Measurements from ENCODE around the gene HSPA12B.
A peak's percentile ranks its signal among the peaks of the same experiment; 100 is the strongest.
"Not testable (repeated sequence)": the region's sequence is repeated elsewhere in the genome, so short reads cannot be mapped to it uniquely, and the experiment has no call there.

Gene HSPA12B

GRCh38 chr20:3789201-3789600 lies 56.7 kb downstream of the HSPA12B start:
- not testable (repeated sequence) for H3K9me3 ChIP-seq (ENCODE audit: control insufficient read depth, insufficient read depth, low read depth, low read length); H3K4me3 ChIP-seq (ENCODE audit: low read depth, low read length); H3K27ac ChIP-seq (ENCODE audit: extremely low read depth, low read depth, low read length)
- H3K36me3 ChIP-seq (ENCODE audit: control insufficient read depth in 2 of 2, insufficient read depth in 1 of 2, low read length in 2 of 2): peaks cover 0 to 16% of the 10 kb centered on the region in 2 experiments; a peak in 2 of 3 replicates
- TF ChIP-seq ZNF121 (tag by site-specific recombination; IDR thresholded peaks at IDR 0.05): peak; percentile 60
- peaks cover 15% of the 10 kb centered on the region; the same call in 1 of the 2 replicates for H3K4me1 ChIP-seq (ENCODE audit: control insufficient read depth, insufficient read depth, low read length)
- POLR2A ChIA-PET: interaction anchor here (0.9 kb wide), 1 partner anchor 29 kb away, joined by 4 read pairs; no protein-coding TSS in a partner anchor
- CTCF ChIA-PET: interaction anchor here (0.9 to 10.3 kb wide), 4 partner anchors 23 to 80 kb away, joined by 3 to 142 read pairs (median 7); partner anchors contain the start of gene AP5S1

- CTCF ChIA-PET: interaction anchor here (1.3 kb wide), 1 partner anchor 24 kb away, joined by 3 read pairs; no protein-coding TSS in a partner anchor
- H3K27ac ChIP-seq (ENCODE audit: extremely low read depth, low read depth, low read length); H3K9me3 ChIP-seq (ENCODE audit: control insufficient read depth, insufficient read depth, low read depth, low read length); H3K4me3 ChIP-seq (ENCODE audit: low read depth, low read length): not testable (repeated sequence)
- POLR2A ChIA-PET: interaction anchor here (0.8 kb wide), 1 partner anchor 12 kb away, joined by 8 read pairs; no protein-coding TSS in a partner anchor
- H3K36me3 ChIP-seq (ENCODE audit: control insufficient read depth in 2 of 2, insufficient read depth in 1 of 2, low read length in 2 of 2): peaks cover 0 to 18% of the 10 kb centered on the region in 2 experiments; a peak in 1 of 3 replicates
- H3K4me1 ChIP-seq (ENCODE audit: control insufficient read depth, insufficient read depth, low read length): peaks cover 12% of the 10 kb centered on the region
- peak; percentile 73 for TF ChIP-seq SCRT2 (tag by site-specific recombination; IDR thresholded peaks at IDR 0.05)
- TF ChIP-seq ZNF184 (tag by site-specific recombination; IDR thresholded peaks at IDR 0.05): peak; percentile 93
- peak; percentile 79 for TF ChIP-seq SCRT1 (tag by site-specific recombination; IDR thresholded peaks at IDR 0.05; ENCODE audit: borderline replicate concordance)
These were observed 61.7 kb downstream of the HSPA12B start for GRCh38 chr20:3794168-3794567.

- Histone ChIP-seq H3K4me3 (ENCODE audit: low read depth, low read length) (peak overlapping the region; percentile 83; the same call in 1 of the 2 replicates), H3K36me3 (ENCODE audit: control insufficient read depth in 2 of 2, insufficient read depth in 1 of 2, low read length in 2 of 2) (peaks cover 0 to 25% of the 10 kb centered on the region in 2 experiments; a peak in 2 of 3 replicates), H3K27ac (ENCODE audit: extremely low read depth, low read depth, low read length) (no peak overlapping the region), H3K9me3 (ENCODE audit: control insufficient read depth, insufficient read depth, low read depth, low read length) (no peaks in the 10 kb centered on the region), H3K4me1 (ENCODE audit: control insufficient read depth, insufficient read depth, low read length) (peaks cover 12% of the 10 kb centered on the region)
- POLR2A ChIA-PET: interaction anchor here (0.8 to 2.8 kb wide), 4 partner anchors 8 to 44 kb away, joined by 3 to 40 read pairs (median 14); partner anchors contain the start of genes AP5S1 and CENPB
- TF ChIP-seq YY2 (tag by site-specific recombination; IDR thresholded peaks at IDR 0.05): no peak
- TF ChIP-seq ZBTB21 (tag by site-specific recombination; IDR thresholded peaks at IDR 0.05): no peak
- no peak for TF ChIP-seq HOXD13 (CRISPR knock-in tag; IDR thresholded peaks at IDR 0.05; ENCODE audit: borderline replicate concordance)
- TF ChIP-seq ZNF792 (tag by site-specific recombination; IDR thresholded peaks at IDR 0.05): no peak
- no peak for TF ChIP-seq ZNF335 (tag by site-specific recombination; conservative IDR thresholded peaks at IDR 0.05)
- TF ChIP-seq ZNF707 (tag by site-specific recombination; IDR thresholded peaks at IDR 0.05): no peak
- TF ChIP-seq ZBTB8A (tag by site-specific recombination; IDR thresholded peaks at IDR 0.05): no peak
- no peak for TF ChIP-seq ZNF830 (tag by site-specific recombination; IDR thresholded peaks at IDR 0.05; ENCODE audit: low read depth)
- TF ChIP-seq ZBTB11 (tag by site-specific recombination; conservative IDR thresholded peaks at IDR 0.05; ENCODE audit: low read depth): no peak
- TF ChIP-seq ZNF148 (tag by site-specific recombination; IDR thresholded peaks at IDR 0.05; ENCODE audit: borderline replicate concordance): no peak
- no peak for TF ChIP-seq ZNF112 (tag by site-specific recombination; IDR thresholded peaks at IDR 0.05)
- CTCF ChIA-PET: interaction anchor here (0.6 to 1.3 kb wide), 7 partner anchors 23 to 374 kb away, joined by 3 to 6 read pairs (median 4); no protein-coding TSS in a partner anchor
These were observed 62.4 kb downstream of the HSPA12B start for GRCh38 chr20:3794701-3795420.
